OCI-LY1 (cell line): Measurements from ENCODE around the gene CSTB.

Experiments used
- H2AFZ ChIP-seq: fragments of 200-600 bp; sonication (generic), shearing (Covaris generic); 2 replicates; pipeline ENCODE4 v1.6.0; 2014; ENCODE audit warnings: antibody characterized with exemption, mild to moderate bottlenecking, low read length
- H3F3A ChIP-seq: fragments of 200-600 bp; sonication (generic), shearing (Covaris generic); 2 replicates; pipeline ENCODE4 v1.6.0; 2014; ENCODE audit warnings: mild to moderate bottlenecking, antibody characterized with exemption, low read length, moderate library complexity; ENCODE audit not compliant: insufficient read depth
- H3K27ac ChIP-seq: fragments of 200-600 bp; sonication (generic); 2 replicates; pipeline ENCODE4 v1.5.1; 2014; ENCODE audit warnings: low read length, mixed run types, mild to moderate bottlenecking, low read depth; ENCODE audit not compliant: poor library complexity, severe bottlenecking
- H3K27me3 ChIP-seq: fragments of 200-600 bp; sonication (generic); 2 replicates; pipeline ENCODE4 v1.6.0; 2014; ENCODE audit warnings: antibody characterized with exemption, mild to moderate bottlenecking, low read length, moderate library complexity; ENCODE audit not compliant: insufficient read depth
- H3K36me3 ChIP-seq: fragments of 200-600 bp; sonication (generic); 2 replicates; pipeline ENCODE4 v1.6.1; 2014; ENCODE audit warnings: mild to moderate bottlenecking, antibody characterized with exemption, low read length, moderate library complexity, mixed read lengths; ENCODE audit not compliant: insufficient read depth
- H3K4me1 ChIP-seq: fragments of 200-600 bp; sonication (generic); 2 replicates; pipeline ENCODE4 v1.5.1; 2014; ENCODE audit warnings: mild to moderate bottlenecking, low read length, moderate library complexity; ENCODE audit not compliant: insufficient read depth, severe bottlenecking
- H3K4me2 ChIP-seq: fragments of 200-600 bp; sonication (generic), shearing (Covaris generic); 2 replicates; pipeline ENCODE4 v1.6.1; 2014; ENCODE audit warnings: low read length
- H3K4me3 ChIP-seq: fragments of 200-600 bp; sonication (generic); 2 replicates; pipeline ENCODE4 v1.5.1; 2014; ENCODE audit warnings: low read length, low read depth, mild to moderate bottlenecking, mixed read lengths; ENCODE audit not compliant: poor library complexity, severe bottlenecking
- H3K79me2 ChIP-seq: fragments of 200-600 bp; shearing (Covaris generic); 2 replicates; pipeline ENCODE4 v1.6.1; 2016; ENCODE audit warnings: mixed run types, low read length, mixed read lengths; ENCODE audit not compliant: insufficient read depth
- H3K9ac ChIP-seq: fragments of 200-600 bp; sonication (generic), shearing (Covaris generic); 2 replicates; pipeline ENCODE4 v1.6.1; 2014; ENCODE audit warnings: mild to moderate bottlenecking, low read length, mixed read lengths
- H3K9me2 ChIP-seq: fragments of 200-600 bp; sonication (generic), shearing (Covaris generic); 2 replicates; pipeline ENCODE4 v1.6.1; 2014; ENCODE audit warnings: low read depth, mild to moderate bottlenecking, low read length, mixed read lengths
- H3K9me3 ChIP-seq: fragments of 200-600 bp; shearing (Covaris generic); 2 replicates; pipeline ENCODE4 v1.6.1; 2014; ENCODE audit warnings: low read length, mixed read lengths
- H4K20me1 ChIP-seq: fragments of 200-600 bp; sonication (generic), shearing (Covaris generic); 2 replicates; pipeline ENCODE4 v1.6.0; 2016; ENCODE audit warnings: mild to moderate bottlenecking, low read length; ENCODE audit not compliant: insufficient read depth
- CTCF ChIP-seq: fragments of 200-600 bp; sonication (generic), shearing (Covaris generic); IDR thresholded peaks from 2 replicates; pipeline ENCODE4 v1.5.1; 2017; ENCODE audit warnings: mild to moderate bottlenecking, antibody characterized with exemption, low read length, moderate library complexity, mixed read lengths
- EZH2 ChIP-seq: fragments of 200-600 bp; sonication (generic), shearing (Covaris generic); IDR thresholded peaks from 2 replicates; pipeline ENCODE4 v1.8.0; 2017; ENCODE audit warnings: borderline replicate concordance, mixed run types, mild to moderate bottlenecking, antibody characterized with exemption, low read length, moderate library complexity, mixed read lengths

Gene CSTB

GRCh38 chr21:43786807-43787440 is 10.8 kb upstream of the CSTB start:
- Histone ChIP-seq H3K27me3 (no peaks in the 10 kb centered on the region), H3K9ac (no peak overlapping the region), H3K4me2 (no peak overlapping the region), H3K4me3 (no peak overlapping the region), H4K20me1 (no peaks in the 10 kb centered on the region), H3K36me3 (peaks cover 15% of the 10 kb centered on the region), H2AFZ (no peak overlapping the region), H3K4me1 (peaks cover 39% of the 10 kb centered on the region), H3K9me2 (no peaks in the 10 kb centered on the region), H3K9me3 (no peaks in the 10 kb centered on the region), H3F3A (no peaks in the 10 kb centered on the region), H3K27ac (no peak overlapping the region), H3K79me2 (peaks cover 17% of the 10 kb centered on the region)
- TF ChIP-seq EZH2 (no peak), CTCF (no peak)

GRCh38 chr21:43786300-43786806 is 10.2 kb upstream of the CSTB start:
- peaks cover 41% of the 10 kb centered on the region for H3K4me1 ChIP-seq
- H3F3A ChIP-seq, result no peaks in the 10 kb centered on the region
- H2AFZ ChIP-seq, result no peak overlapping the region
- H3K4me3 ChIP-seq, result no peak overlapping the region
- no peak overlapping the region for H3K4me2 ChIP-seq
- no peak overlapping the region for H3K27ac ChIP-seq
- no peaks in the 10 kb centered on the region for H3K27me3 ChIP-seq
- H3K9ac ChIP-seq, result no peak overlapping the region
- TF ChIP-seq EZH2, result no peak
- TF ChIP-seq CTCF, result no peak
- H3K36me3 ChIP-seq, result peaks cover 9% of the 10 kb centered on the region; the same call in 1 of the 2 replicates
- H3K79me2 ChIP-seq, result peaks cover 17% of the 10 kb centered on the region
- H3K9me3 ChIP-seq, result no peaks in the 10 kb centered on the region
- H4K20me1 ChIP-seq, result no peaks in the 10 kb centered on the region
- no peaks in the 10 kb centered on the region for H3K9me2 ChIP-seq

DNA sequence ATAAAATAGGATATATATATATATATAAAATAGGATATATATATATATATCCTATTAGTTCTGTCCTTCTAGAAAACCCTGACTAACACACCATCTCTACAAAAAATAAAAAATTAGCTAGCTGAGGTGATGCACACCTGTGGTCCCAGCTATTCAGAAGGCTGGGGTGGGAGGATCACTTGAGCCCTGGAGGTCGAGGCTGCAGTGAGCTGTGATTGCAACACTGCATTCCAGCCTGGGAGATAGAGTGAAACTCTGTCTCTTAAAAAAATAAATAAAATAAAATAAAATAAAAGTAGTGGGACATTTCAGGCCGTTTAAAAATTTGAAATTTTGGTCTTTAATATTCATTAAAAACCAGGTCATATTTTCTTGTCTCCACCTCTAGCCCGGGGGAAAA is 9.0 kb upstream of the CSTB start:
- Histone ChIP-seq H3K79me2 (peaks cover 5% of the 10 kb centered on the region), H4K20me1 (no peaks in the 10 kb centered on the region), H3F3A (peaks cover 6% of the 10 kb centered on the region), H3K36me3 (no peaks in the 10 kb centered on the region), H3K9me2 (no peaks in the 10 kb centered on the region), H3K27me3 (no peaks in the 10 kb centered on the region), H3K9ac (no peak overlapping the region), H2AFZ (no peak overlapping the region), H3K4me1 (peaks cover 40% of the 10 kb centered on the region), H3K4me3 (no peak overlapping the region), H3K4me2 (no peak overlapping the region), H3K27ac (no peak overlapping the region), H3K9me3 (no peaks in the 10 kb centered on the region)
- TF ChIP-seq CTCF (no peak), EZH2 (no peak)
